Adrenal gland (tissue), 12 donors: Measurements from ENCODE around the gene SLC35D1. TPM values are rescaled to one million over a fixed set of nuclear protein-coding genes. Genes with fewer than 3 reads are reported as not detected.

Source experiments
- DNase-seq, 7 donors: peaks; one replicate each; pipeline ENCODE4 v3.0.0-alpha.2; 2019 to 2020
- H3K27ac ChIP-seq, 5 donors: fragments of 200-600 bp; sonication (generic) in 4 of 5; 1 replicate in 3 of 5; 2 replicates in 2 of 5; pipeline versions ENCODE4 v1.5.1 to v1.8.0; 2016 to 2020; ENCODE audit warnings: mild to moderate bottlenecking in 1 of 5
- H3K27me3 ChIP-seq: fragments of 200-600 bp; 2 replicates; pipeline ENCODE4 v1.8.0; 2021
- H3K36me3 ChIP-seq, 2 donors: fragments of 200-600 bp; replicated peaks in 1 of 2; 1 replicate in 1 of 2; 2 replicates in 1 of 2; pipeline versions ENCODE4 v1.5.1 to v1.8.0; 2018 to 2022
- H3K4me1 ChIP-seq, 2 donors: fragments of 200-600 bp; replicated peaks in 1 of 2; 1 replicate in 1 of 2; 2 replicates in 1 of 2; pipeline versions ENCODE4 v1.5.1 to v1.8.0; 2018 to 2021
- H3K4me3 ChIP-seq, 4 donors: fragments of 200-600 bp; sonication (generic) in 3 of 4; one replicate each; pipeline ENCODE4 v1.5.1; 2016 to 2018
- H3K9me3 ChIP-seq, 3 donors: fragments of 200-600 bp; sonication (generic) in 1 of 3; replicated peaks in 1 of 3; 1 replicate in 2 of 3; 2 replicates in 1 of 3; pipeline versions ENCODE4 v1.5.1 to v1.8.0; 2016 to 2021
- CTCF ChIP-seq, 6 experiments: fragments of 450-650 bp in 4 of 6; fragments of 200-600 bp in 2 of 6; sonication (generic) in 1 of 6; IDR thresholded peaks; 1 replicate in 5 of 6; 2 replicates in 1 of 6; pipeline versions ENCODE4 v1.5.1 to v1.8.0; 2016 to 2021; ENCODE audit warnings: antibody characterized with exemption in 6 of 6, mild to moderate bottlenecking in 2 of 6, moderate library complexity in 1 of 6
- POLR2A ChIP-seq, 2 donors: fragments of 450-650 bp; IDR thresholded peaks; one replicate each; pipeline ENCODE4 v1.6.1; 2017; ENCODE audit warnings: antibody characterized with exemption in 2 of 2, mild to moderate bottlenecking in 2 of 2, moderate library complexity in 1 of 2
- WGBS, 4 donors: extraction: QIAGEN DNeasy Blood & Tissue Kit in 2 of 4; methylation state at CpG; one replicate each; pipeline versions ENCODE4 v1.1.5 to v1.1.7; 2013 to 2017; 5-methylcytosine and 5-hydroxymethylcytosine counted together
- intact Hi-C, 2 donors: fragments of 100-400 bp; cut with DNase I; formaldehyde crosslinking; loops; one replicate each; pipeline versions ENCODE4 v1.14.1 to v1.15.0; 2022 to 2023
- polyA plus RNA-seq, 3 donors: library from polyadenylated mRNA; stranded (reverse); fragments of 200-250 nt in 2 of 3; fragments of 350-450 nt in 1 of 3; fragmentation: Illumina TruSeq in 1 of 3; extraction: RNeasy Lipid Tissue Mini Kit (QIAGEN cat#74804) in 1 of 3; gene quantifications; one replicate each; pipeline ENCODE4 v1.2.3, GENCODE V29; 2013 to 2014
- total RNA-seq, 9 donors: library from RNA; depleted of rRNA in 4 of 9; stranded (reverse); fragments of >200 nt in 4 of 9; fragments of 120-200 nt in 1 of 9; fragmentation: NEBNext Ultra II Directional in 1 of 9; extraction: Animal tissue kit (Norgen Biotek cat#: 25700) in 1 of 9; gene quantifications; one replicate each; pipeline versions ENCODE4 v1.1.0 to v1.2.4, GENCODE V29; 2013 to 2023
- donor health status: healthy with polysubstance abuse.
- donor health status: Bipolar disorder and iron deficiency.
- donor health status: DM: yes; HTN: yes; CAD: no.
- donor health status: DM: no; HTN: no; CAD: no.
- donor health status: DM: no; HTN: no; CAD: no.
- donor health status: DM: yes; HTN: yes; CAD: no.

The SLC35D1 gene
- total and polyA plus RNA-seq, 12 donors, result 1.9 to 34.7 (median 13.7) TPM

GRCh38 chr1:67019121-67019520 lies 34.8 kb downstream of the SLC35D1 start:
- Histone ChIP-seq H3K27ac (peak overlapping the region in 2 of 5 donors; percentile 35 to 39), H3K36me3 (peaks cover 0 to 4% of the 10 kb centered on the region in 2 donors), H3K4me1 (peaks cover 0 to 19% of the 10 kb centered on the region in 2 donors), H3K4me3 (no peak overlapping the region), H3K9me3 (no peaks in the 10 kb centered on the region), H3K27me3 (no peaks in the 10 kb centered on the region)
- TF ChIP-seq CTCF (IDR thresholded peaks at IDR 0.05) (no peak), POLR2A (IDR thresholded peaks at IDR 0.05) (no peak)
- 97 to 99% (median 98%) methylated on average over 4 of the region's 4 CpGs for WGBS, 4 donors
- no peak for DNase-seq
- intact Hi-C loops, result no loop called here

GRCh38 chr1:67018574-67018973 lies 35.4 kb downstream of the SLC35D1 start:
- H3K4me3 ChIP-seq, result no peak overlapping the region
- 85 to 96% (median 92%) methylated on average over 2 of the region's 2 CpGs for WGBS, 4 donors
- H3K4me1 ChIP-seq, result peaks cover 0 to 19% of the 10 kb centered on the region in 2 donors
- no peaks in the 10 kb centered on the region for H3K27me3 ChIP-seq
- H3K27ac ChIP-seq, result no peak overlapping the region
- no peak for DNase-seq
- TF ChIP-seq POLR2A (IDR thresholded peaks at IDR 0.05), result no peak
- no peak for TF ChIP-seq CTCF (IDR thresholded peaks at IDR 0.05)
- peaks cover 0 to 4% of the 10 kb centered on the region in 2 donors for H3K36me3 ChIP-seq
- intact Hi-C loops, result no loop called here
- H3K9me3 ChIP-seq, result no peaks in the 10 kb centered on the region

- TF ChIP-seq CTCF (IDR thresholded peaks at IDR 0.05) (no peak), POLR2A (IDR thresholded peaks at IDR 0.05) (no peak)
- 51 to 66% (median 57%) methylated on average over 2 of the region's 2 CpGs for WGBS, 4 donors
- H3K27me3 ChIP-seq, result no peaks in the 10 kb centered on the region
- no peaks in the 10 kb centered on the region for H3K4me1 ChIP-seq
- intact Hi-C loops, result no loop called here
- no peak overlapping the region for H3K27ac ChIP-seq
- no peak for DNase-seq
- H3K4me3 ChIP-seq, result no peak overlapping the region
- H3K36me3 ChIP-seq, result peaks cover 0 to 4% of the 10 kb centered on the region in 2 donors
- H3K9me3 ChIP-seq, result no peaks in the 10 kb centered on the region
Measured at GRCh38 chr1:67013573-67013972, 40.4 kb downstream of the SLC35D1 start.

GRCh38 chr1:67009792-67010191 lies 44.2 kb downstream of the SLC35D1 start:
- no peaks in the 10 kb centered on the region for H3K27me3 ChIP-seq
- H3K4me1 ChIP-seq, result no peaks in the 10 kb centered on the region
- intact Hi-C loops, result no loop called here
- no peak for DNase-seq
- H3K27ac ChIP-seq, result no peak overlapping the region
- 92 to 97% (median 96%) methylated on average over 3 of the region's 3 CpGs for WGBS, 4 donors
- H3K4me3 ChIP-seq, result no peak overlapping the region
- H3K9me3 ChIP-seq, result no peaks in the 10 kb centered on the region
- H3K36me3 ChIP-seq, result no peaks in the 10 kb centered on the region
- TF ChIP-seq POLR2A (IDR thresholded peaks at IDR 0.05), result no peak
- TF ChIP-seq CTCF (IDR thresholded peaks at IDR 0.05), result no peak
